GM18526 (cell line): Measurements from ENCODE around the gene RAB8A.

ENCODE experiments used
- POLR2A ChIP-seq: IDR thresholded peaks from 3 replicates; pipeline ENCODE4 v1.6.1; 2011; ENCODE audit not compliant: insufficient read length; ENCODE audit errors: extremely low read depth

Gene RAB8A

GRCh38 chr19:16075430-16076153 lies 36.1 kb upstream of the RAB8A start:
- no peak for TF ChIP-seq POLR2A

DNA sequence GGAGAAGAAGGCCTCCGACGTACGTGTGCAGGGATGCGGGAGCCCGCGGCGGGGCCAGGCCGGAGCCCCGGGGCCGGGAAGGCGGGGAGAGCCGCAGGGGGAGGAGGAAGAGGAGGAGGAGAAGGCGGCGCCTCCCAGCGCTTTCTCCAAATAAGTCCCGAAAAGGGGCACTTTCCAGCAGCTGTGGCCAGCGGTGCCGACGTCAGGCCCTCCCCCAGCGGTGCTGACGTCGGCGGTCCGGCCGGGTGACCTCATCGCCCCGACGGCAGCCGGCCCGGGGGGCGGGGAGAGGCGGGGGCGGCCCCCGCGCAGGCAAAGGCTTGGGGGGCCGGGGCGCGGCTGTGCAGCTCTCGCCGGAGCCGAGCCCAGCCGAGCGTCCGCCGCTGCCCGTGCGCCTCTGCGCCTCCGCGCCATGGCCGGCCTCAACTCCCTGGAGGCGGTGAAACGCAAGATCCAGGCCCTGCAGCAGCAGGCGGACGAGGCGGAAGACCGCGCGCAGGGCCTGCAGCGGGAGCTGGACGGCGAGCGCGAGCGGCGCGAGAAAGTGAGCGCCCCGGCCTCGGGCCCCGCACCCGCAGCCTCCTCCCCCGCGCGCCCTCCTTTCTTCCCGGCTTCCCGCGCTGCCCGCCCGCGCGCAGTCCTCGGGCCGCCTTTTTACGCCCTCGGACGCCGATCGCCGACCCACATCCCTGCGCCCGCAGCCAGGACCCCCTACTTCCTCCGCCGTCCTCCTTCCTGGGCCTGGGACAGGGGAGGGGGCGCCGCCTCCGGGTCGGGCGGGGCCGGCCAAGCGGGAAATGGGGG lies 35.3 kb upstream of the RAB8A start, which contains the start of gene TPM4:
Gene TPM4, plus strand, starts transcription at position 342 of the 804 bp plus-strand sequence. Its CDS starts 71 bp downstream, at position 413.
- TF ChIP-seq POLR2A = peak; percentile 90

GRCh38 chr19:16076958-16077611 lies 34.6 kb upstream of the RAB8A start:
- TF ChIP-seq POLR2A = no peak

DNA sequence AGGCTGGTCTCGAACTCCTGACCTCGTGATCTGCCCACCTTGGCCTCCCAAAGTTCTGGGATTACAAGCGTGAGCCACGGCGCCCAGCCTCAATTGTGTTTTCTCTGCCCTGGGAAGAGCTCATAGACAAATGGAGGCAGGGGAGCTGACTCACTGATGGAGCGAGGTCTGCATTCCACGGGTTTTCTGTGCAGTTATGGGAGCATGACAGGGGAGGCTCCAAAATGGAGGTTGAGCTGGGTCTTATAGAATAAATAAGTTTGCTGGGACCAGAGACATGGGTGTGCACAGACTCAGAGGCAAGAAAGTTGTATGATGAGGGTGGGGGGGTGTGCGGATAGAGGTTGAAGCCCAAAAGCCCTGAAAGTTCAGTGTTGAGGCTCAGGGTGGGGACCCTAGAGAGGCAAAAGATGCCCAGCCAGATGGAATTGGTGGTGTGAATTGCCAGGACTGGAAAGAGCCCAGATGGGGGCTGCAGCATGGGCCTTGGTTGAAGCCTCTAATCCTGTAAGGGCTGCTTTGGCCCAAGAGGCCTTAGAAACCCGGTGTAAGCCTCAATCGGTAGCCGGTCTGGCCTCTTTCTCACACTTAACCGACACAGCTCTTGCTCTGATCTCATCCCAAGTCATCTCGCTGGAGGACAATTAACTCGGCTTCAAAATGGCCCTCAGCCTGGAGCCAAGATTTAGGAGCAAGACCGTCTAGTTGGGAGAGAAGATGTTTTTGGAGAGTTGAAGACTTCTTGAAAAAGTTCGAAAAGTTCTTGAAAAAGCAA lies 33.5 kb upstream of the RAB8A start:
- TF ChIP-seq POLR2A = peak; percentile 11

DNA sequence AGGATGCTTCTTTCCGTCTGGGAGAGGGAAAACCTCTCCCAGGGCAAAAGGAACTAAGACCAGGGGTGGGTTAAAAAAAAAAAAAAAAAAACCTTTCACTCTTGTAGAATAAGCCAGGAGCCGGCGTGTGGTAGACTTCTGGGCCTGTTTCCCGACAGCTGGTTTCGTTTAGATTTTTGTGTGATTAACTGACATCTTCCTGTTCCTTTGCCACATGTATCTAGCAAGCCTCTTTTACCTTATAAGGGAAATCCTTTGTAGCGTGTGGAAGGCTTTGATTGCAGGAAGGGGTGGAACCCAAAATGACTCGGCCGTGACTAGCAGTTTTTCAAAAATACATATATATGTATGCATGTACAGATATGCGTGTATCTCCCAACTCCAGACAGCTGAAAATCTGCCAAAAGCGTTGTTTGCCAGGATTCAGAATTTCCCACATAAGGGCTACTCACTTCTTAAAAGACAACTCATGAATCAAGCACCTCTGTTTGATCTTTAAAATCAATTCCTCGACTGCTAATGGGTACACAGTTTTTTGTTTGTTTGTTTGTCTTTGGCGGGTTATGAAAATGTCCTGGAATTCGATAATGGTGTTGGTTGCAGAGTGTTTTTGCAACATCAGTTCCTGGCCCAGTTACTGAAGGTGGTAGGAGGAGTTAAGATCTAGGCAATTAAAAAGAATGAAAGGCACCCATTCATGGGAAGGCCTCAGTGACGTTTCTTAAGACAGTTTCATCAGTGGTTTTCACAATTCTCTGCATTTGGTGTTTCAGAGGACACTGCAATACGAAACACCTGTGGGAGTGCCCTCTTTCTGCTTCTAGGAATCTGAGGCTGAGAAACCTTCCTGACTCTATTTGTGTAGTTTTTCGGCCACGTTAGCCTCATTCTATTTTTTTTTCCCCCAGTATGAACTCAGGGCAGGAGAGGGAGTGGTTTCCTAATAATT lies 32.7 kb upstream of the RAB8A start:
- TF ChIP-seq POLR2A = peak; percentile 49

- no peak for TF ChIP-seq POLR2A
These were observed 27.5 kb upstream of the RAB8A start for GRCh38 chr19:16084067-16084685.

DNA sequence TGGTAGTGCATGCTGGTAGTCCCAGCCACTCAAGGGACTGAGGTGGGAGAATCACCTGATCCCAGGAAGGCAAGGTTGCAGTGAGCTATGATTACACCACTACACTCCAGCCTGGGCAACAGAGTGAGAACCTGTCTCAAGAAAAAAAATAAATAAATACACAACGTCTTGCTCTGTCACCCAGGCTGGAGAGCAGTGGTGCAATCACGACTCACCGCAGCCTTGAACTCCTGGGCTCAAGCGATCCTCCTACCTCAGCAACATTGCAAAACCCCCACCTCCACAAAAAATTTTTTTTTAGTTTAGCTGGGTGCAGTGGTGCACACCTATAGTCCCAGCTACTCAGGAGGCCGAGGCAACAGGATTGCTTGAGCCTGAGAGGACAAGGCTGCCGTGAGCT lies 26.6 kb upstream of the RAB8A start:
- no peak for TF ChIP-seq POLR2A

DNA sequence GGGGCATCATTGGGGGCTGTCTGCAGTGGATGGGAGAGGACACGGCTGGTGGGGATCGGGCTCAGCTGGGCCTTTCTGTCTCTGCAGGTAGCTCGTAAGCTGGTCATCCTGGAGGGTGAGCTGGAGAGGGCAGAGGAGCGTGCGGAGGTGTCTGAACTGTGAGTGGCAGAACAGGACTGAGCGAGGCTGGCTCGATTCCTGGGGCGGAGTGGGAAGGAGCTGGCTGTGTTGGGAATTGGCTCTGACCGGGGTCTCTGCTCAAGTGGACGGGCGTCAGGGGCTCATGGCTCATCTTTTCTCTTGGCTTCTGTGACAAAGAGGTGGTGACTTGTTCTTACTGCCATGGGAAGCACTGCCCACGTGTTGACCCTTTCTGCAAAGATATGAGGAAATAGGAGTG lies 23.7 kb upstream of the RAB8A start:
- TF ChIP-seq POLR2A = peak; percentile 14

DNA sequence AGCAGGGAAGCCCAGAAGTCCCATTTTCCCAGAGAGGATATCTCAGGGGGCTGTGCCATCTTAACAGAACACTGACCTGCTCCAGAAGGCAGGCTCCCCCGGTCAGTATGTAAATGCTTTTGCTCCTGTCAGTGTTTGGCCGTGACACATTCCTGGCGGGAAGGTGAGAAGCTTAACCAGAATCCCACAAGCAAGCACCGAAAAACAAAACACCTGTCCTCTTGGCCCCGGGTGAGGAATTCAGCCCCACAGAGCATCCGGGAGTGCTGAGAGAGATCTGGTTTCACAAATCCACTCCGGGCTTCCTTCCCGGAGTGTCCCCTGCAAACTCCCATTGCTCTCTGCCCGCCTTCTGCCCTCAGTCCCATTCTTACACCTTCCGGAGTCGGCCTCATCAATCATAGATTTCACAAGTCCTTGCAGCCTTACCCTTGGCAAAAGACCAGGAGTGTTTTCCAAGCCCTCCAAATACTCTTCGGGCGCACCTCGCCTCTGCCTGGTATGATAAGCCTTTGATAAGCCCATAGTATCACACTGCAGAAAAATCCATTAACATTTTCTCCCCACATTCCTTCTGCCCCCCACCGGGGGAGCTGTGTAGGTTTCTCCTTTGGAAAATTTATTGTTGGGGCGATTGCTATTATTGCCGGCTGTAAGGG lies 23.2 kb upstream of the RAB8A start:
- TF ChIP-seq POLR2A = no peak

DNA sequence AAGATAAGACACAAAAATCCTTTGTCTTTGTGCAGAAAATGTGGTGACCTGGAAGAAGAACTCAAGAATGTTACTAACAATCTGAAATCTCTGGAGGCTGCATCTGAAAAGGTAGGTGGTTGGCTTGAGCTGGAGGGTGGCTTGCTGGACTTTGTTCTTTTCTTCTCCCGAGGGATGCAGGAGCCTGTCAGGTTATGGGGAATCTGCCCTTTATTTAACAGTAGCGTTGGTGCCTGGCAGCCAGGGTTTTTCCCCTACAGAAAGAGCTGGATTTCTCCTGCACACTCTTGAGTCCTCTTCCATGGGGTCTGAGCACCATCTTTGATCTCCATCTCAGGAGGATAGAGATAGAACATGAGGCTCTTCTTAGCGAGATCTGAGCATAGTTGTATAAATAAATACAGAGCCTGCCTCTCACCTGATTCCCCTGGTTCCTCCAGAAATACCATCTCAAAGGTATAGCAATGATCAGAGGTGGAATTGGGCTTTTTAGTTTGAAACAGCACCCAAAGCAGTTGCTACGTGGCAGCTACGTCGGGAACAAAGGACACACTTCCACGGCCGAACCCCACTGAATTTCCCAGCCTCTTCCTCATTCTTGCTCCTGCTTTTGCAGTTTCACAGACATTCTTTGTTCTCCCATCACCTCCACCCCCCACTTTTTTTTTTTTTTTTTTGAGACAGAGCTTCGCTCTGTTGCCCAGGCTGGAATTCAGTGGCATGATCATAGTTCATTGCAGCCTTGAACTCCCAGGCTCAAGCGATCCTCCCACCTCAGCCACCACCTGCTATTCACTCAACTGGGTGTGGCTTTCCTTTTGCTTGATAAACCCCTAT lies 22.5 kb upstream of the RAB8A start:
- no peak for TF ChIP-seq POLR2A

- TF ChIP-seq POLR2A = no peak
These were observed 19.9 kb upstream of the RAB8A start for GRCh38 chr19:16091546-16092475.

DNA sequence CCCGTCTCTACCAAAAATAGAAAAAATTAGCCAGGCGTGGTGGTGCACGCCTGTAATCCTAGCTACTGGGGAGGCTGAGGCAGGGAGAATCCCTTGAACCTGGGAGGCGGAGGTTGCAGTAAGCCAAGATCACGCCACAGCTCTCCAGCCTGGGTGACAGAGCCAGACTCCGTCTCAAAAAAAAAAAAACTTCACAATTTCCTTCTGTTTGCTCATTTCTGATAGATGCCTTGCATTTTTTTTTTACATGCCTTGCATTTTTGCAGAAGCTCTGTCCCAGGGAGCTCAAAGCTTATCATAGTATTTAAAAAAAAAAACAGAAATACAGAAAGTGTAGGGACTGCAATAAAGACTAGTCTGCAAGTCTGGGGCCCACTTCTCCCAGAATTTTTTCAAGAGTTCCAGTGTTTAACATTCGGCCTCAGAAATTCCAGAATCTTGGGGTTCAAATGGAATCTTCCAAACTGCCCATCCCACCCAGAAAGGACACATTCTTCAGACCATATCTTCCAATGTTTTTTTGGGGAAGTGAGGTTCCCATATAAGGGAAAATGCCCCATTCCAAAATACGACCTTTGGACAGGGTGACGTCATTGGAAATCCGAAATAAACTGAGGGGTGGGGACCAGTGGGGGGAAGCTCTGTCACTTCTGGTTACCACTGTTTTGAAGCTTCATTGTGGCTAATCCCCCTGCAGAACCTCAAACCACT lies 17.2 kb upstream of the RAB8A start:
- no peak for TF ChIP-seq POLR2A
